ENCODE results near the gene LAMTOR1.

GRCh38 chr11:72112143-72112977, 9.3 kb upstream of the LAMTOR1 start, which contains the start of gene ANAPC15:
- TF ChIP-seq, protein P1, sequence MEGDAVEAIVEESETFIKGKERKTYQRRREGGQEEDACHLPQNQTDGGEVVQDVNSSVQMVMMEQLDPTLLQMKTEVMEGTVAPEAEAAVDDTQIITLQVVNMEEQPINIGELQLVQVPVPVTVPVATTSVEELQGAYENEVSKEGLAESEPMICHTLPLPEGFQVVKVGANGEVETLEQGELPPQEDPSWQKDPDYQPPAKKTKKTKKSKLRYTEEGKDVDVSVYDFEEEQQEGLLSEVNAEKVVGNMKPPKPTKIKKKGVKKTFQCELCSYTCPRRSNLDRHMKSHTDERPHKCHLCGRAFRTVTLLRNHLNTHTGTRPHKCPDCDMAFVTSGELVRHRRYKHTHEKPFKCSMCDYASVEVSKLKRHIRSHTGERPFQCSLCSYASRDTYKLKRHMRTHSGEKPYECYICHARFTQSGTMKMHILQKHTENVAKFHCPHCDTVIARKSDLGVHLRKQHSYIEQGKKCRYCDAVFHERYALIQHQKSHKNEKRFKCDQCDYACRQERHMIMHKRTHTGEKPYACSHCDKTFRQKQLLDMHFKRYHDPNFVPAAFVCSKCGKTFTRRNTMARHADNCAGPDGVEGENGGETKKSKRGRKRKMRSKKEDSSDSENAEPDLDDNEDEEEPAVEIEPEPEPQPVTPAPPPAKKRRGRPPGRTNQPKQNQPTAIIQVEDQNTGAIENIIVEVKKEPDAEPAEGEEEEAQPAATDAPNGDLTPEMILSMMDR (IDR thresholded peaks at IDR 0.05), result peak in 1 of 3 donors; percentile 33
- TF ChIP-seq POLR2A (IDR thresholded peaks at IDR 0.05), result peak; percentile 92

Measured in breast epithelium (tissue), 3 donors.